NCI-H2196 treated with DMSO at 0.1 percent for 48 hours (cell line): ENCODE measurements around the gene DYRK3.
A peak's percentile ranks its signal among the peaks of the same experiment; 100 is the strongest.

Experiments
- DNase-seq: peaks from one replicate; lab custom pipeline; 2025; ENCODE audit not compliant: unreplicated experiment; lab: John Stamatoyannopoulos, UW

DYRK3 gene

GRCh38 chr1:206658981-206659273 lies 23.6 kb downstream of the DYRK3 start:
- no peak for DNase-seq

- DNase-seq = no peak
Observed at GRCh38 chr1:206660136-206660535, 24.8 kb downstream of the DYRK3 start.

GRCh38 chr1:206661161-206661820 lies 26.0 kb downstream of the DYRK3 start:
- no peak for DNase-seq

GRCh38 chr1:206662396-206663092 lies 27.2 kb downstream of the DYRK3 start:
- DNase-seq = no peak

- no peak for DNase-seq
Observed at GRCh38 chr1:206663362-206663761, 28.0 kb downstream of the DYRK3 start.

- DNase-seq = peak; percentile 51
Observed at GRCh38 chr1:206663832-206664652, 28.7 kb downstream of the DYRK3 start.

- DNase-seq = no peak
Observed at GRCh38 chr1:206664740-206665139, 29.4 kb downstream of the DYRK3 start.

GRCh38 chr1:206666031-206666561 lies 30.8 kb downstream of the DYRK3 start:
- DNase-seq = no peak

GRCh38 chr1:206666954-206667665 lies 31.8 kb downstream of the DYRK3 start:
- DNase-seq = no peak

GRCh38 chr1:206668351-206668750 lies 33.0 kb downstream of the DYRK3 start:
- no peak for DNase-seq

GRCh38 chr1:206668874-206669410 lies 33.6 kb downstream of the DYRK3 start:
- DNase-seq = no peak

GRCh38 chr1:206672011-206672688 lies 36.8 kb downstream of the DYRK3 start:
- no peak for DNase-seq

- DNase-seq = no peak
Observed at GRCh38 chr1:206672844-206673758, 37.8 kb downstream of the DYRK3 start.

GRCh38 chr1:206674236-206674635 lies 38.9 kb downstream of the DYRK3 start:
- DNase-seq = no peak

- no peak for DNase-seq
Observed at GRCh38 chr1:206674745-206675175, 39.4 kb downstream of the DYRK3 start.

- DNase-seq = no peak
Observed at GRCh38 chr1:206676499-206676898, 41.2 kb downstream of the DYRK3 start.

- DNase-seq = no peak
Observed at GRCh38 chr1:206678490-206678889, 43.2 kb downstream of the DYRK3 start.

- DNase-seq = no peak
Observed at GRCh38 chr1:206679738-206680211, 44.4 kb downstream of the DYRK3 start.

GRCh38 chr1:206680279-206680678 lies 44.9 kb downstream of the DYRK3 start:
- no peak for DNase-seq
